Activated CD4-positive, CD25-positive, alpha-beta regulatory T cell treated with anti-CD3 and anti-CD28 coated beads, Interleukin-2, amount 50 U/mL, for 24 hours (primary cell): ENCODE data around the gene WNT3A.
A peak's percentile ranks its signal among the peaks of the same experiment; 100 is the strongest.

Experiments used
- ATAC-seq, 2 donors: fragments of 150-1000 bp; cut with Tn5 transposase; one replicate each; pipeline ENCODE4 v1.10.0; 2021; ENCODE audit warnings: mild to moderate bottlenecking in 1 of 2, moderate library complexity in 1 of 2

The WNT3A gene

DNA sequence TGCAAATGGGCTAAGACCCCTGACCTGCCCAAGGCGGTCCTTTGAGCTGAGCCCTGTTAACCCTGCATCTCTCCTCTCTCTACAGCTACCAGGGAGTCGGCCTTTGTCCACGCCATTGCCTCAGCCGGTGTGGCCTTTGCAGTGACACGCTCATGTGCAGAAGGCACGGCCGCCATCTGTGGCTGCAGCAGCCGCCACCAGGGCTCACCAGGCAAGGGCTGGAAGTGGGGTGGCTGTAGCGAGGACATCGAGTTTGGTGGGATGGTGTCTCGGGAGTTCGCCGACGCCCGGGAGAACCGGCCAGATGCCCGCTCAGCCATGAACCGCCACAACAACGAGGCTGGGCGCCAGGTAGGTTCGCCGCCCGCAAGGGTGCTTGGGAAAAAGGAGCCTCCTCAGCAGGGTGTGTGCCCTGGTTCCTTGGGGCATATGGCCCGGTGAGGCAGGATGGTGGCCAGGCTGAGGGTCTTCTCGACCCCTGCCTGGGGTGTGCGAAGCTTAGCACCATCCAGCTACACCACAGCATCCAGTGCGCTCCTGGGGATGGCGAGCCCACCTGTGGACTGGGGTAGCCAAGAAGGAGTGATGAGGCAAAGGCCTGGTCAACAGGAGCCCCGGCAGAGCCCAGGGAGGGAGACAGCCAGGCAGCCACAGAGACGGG lies 43.9 kb downstream of the WNT3A start:
- ATAC-seq, result no peak

DNA sequence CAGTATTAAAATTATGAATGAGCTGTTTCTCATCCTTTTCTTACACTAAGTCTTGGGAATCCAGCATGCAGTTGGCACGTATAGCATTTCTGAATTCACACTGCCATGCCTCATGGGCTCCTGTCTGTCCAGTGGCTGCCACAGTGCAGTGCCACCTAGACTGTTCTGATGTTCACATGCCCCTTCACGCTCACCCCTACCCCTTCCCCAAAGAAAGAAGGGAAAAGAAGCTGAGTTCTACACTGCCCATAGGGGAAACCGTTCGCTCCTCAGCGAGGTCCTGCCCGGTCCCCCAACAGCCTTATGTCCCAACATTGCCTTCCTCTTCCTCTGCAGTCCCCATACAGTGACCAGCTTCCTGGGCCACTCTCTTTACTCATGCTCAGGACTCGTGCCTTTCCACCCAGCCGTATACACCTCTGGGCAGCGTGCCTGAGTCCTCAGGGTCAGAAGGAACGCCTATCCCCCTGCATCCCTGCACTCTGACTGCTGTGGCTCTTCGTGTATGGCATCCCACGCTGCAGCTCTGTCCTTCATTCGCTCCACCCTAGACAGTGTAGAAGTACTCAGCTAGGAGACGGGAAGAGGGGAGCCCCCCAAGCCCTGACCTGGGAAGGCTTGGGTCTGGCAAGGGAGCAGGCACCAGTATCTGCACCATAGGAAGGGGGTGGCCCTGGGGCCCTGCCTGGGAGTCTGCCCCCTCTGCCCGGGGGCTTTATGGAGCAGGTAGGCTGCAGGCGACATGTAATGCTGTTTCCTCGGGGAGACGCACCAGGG lies 51.6 kb downstream of the WNT3A start:
- ATAC-seq, result no peak

DNA sequence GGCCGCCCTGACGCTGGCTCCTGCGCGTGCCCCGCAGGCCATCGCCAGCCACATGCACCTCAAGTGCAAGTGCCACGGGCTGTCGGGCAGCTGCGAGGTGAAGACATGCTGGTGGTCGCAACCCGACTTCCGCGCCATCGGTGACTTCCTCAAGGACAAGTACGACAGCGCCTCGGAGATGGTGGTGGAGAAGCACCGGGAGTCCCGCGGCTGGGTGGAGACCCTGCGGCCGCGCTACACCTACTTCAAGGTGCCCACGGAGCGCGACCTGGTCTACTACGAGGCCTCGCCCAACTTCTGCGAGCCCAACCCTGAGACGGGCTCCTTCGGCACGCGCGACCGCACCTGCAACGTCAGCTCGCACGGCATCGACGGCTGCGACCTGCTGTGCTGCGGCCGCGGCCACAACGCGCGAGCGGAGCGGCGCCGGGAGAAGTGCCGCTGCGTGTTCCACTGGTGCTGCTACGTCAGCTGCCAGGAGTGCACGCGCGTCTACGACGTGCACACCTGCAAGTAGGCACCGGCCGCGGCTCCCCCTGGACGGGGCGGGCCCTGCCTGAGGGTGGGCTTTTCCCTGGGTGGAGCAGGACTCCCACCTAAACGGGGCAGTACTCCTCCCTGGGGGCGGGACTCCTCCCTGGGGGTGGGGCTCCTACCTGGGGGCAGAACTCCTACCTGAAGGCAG lies 52.3 kb downstream of the WNT3A start:
- ATAC-seq, result peak; percentile 58 to 63

GRCh38 chr1:228059634-228060457 lies 53.0 kb downstream of the WNT3A start:
- peak; percentile 50 to 54 for ATAC-seq

DNA sequence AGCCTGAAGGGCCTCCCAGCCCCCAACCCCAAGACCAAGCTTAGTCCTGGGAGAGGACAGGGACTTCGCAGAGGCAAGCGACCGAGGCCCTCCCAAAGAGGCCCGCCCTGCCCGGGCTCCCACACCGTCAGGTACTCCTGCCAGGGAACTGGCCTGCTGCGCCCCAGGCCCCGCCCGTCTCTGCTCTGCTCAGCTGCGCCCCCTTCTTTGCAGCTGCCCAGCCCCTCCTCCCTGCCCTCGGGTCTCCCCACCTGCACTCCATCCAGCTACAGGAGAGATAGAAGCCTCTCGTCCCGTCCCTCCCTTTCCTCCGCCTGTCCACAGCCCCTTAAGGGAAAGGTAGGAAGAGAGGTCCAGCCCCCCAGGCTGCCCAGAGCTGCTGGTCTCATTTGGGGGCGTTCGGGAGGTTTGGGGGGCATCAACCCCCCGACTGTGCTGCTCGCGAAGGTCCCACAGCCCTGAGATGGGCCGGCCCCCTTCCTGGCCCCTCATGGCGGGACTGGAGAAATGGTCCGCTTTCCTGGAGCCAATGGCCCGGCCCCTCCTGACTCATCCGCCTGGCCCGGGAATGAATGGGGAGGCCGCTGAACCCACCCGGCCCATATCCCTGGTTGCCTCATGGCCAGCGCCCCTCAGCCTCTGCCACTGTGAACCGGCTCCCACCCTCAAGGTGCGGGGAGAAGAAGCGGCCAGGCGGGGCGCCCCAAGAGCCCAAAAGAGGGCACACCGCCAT lies 53.8 kb downstream of the WNT3A start:
- ATAC-seq, result no peak

- ATAC-seq, result no peak
Measured at GRCh38 chr1:228061411-228062084, 54.8 kb downstream of the WNT3A start.

GRCh38 chr1:228062085-228062791 lies 55.4 kb downstream of the WNT3A start:
- no peak for ATAC-seq

DNA sequence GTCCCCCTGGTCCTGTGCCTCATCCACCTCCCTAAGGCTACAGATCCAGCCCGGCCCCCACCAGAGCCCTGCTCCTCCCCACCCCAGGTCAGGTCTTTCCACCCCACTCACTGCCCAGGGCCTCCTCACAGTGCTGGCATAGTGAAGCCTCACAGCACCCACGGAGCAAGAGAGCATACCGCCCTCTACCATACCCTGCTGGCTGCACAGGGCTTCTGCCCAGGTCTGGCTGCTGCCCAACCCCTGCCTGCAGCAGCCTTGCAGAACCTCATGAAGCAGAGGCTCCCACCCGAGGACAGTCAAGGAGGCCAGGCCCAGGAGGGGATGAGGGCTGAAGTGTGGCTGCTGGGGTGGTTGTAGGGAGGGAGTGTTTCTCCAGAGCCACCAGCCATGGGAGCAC lies 56.0 kb downstream of the WNT3A start:
- ATAC-seq, result no peak

DNA sequence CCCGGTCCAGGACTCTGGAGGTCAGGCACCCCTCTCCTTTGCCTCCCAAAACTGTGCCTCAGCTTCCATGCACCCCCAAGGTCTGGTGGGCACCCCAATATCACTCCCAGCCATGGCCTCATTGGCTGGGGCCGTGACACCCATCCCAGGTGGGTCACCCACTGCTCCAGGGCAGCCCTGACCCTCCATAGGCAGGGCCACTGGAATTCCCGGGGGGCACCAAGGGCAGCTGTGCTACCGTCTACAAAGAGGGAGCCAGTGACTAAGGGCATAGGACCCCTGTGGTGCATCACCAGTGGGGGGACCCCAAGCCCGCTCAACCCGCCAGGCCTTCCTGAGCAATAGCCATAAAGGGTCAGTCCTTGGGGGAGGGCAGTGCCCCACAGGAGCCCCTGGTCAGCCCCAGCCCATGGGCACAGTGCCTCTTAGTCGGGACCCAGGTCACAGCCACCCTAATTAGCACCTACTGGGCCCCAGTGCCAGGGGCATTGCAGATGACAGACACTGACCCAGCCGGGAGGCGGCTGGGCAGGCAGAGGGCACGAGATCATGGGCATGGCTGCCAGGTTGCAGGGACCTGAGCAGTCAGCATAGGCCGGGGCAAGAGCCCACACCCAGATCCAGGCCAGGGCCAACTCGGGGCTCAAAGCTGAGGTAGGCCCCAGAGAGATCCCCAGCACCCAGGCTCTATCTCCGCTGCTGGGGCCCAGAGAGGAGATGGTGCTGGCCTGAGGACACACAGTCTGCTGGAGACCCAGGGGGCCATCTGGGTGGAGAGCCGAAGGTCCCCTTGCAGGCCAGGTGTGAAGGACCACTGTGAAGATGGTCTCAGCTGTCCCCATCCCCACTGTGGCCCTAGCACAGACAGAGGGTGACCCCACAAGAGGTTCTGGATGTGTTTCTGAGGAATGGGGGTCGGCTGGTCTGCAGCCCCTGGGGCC lies 56.7 kb downstream of the WNT3A start:
- ATAC-seq, result no peak

DNA sequence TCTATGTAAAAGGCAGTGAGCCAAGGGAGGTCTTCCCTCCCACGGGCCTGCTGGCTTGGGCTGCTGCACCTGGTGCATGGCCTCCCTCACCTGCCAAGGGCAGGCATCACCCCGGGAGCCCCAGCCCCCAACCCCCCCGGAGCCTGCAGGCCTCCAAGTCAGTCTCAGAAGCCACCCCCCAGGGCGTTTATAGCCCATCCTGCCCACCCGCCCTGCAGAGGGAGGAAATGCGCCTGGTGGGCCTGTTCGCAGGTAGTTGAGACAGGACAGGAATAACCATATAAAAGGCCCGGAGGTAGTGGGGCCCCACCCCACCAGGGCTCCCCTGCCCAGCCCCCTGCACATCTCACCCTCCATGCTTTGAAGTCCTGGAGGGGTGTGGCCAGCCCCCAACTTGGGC lies 57.5 kb downstream of the WNT3A start:
- ATAC-seq, result no peak

DNA sequence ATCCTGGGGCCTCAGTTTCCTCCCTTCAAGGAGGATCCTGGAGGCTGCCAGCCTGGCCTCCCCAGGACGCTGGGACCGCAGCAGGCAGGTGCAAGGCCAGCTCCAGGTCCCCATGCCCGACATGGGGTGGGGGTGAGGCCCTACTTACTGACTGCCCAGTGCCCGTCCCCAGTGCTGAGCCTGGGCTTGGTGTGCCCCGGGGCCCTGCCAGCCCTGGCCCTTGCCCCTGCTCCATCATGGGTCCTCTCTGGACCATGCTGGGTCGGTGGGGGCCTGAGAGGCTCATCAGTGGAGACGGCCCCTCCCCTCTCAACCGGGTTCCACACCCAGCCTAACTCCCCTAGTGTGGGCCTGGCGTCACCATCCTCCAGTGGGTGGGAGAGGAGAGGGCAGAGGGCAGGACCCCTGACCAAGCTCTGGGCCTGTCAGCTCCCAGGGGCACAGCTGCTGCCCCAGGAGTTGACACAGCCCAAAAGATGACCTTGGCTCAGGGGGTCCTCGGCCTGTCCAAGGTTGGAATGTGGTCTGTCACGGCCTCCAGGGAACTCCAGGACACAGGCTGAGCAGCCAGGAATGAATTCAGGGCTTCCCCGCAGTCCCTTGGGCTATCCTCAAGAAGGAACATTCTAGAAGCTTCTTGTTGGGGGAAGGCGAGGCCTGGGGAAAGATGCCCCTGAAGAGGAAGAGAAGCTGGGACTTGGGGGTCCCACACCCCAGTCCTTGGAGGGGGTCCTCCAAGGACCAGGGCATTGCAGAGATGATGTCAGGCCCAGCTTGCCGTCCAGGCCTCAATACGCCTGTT lies 58.1 kb downstream of the WNT3A start:
- ATAC-seq, result no peak

- no peak for ATAC-seq
Measured at GRCh38 chr1:228065543-228066347, 58.9 kb downstream of the WNT3A start.

DNA sequence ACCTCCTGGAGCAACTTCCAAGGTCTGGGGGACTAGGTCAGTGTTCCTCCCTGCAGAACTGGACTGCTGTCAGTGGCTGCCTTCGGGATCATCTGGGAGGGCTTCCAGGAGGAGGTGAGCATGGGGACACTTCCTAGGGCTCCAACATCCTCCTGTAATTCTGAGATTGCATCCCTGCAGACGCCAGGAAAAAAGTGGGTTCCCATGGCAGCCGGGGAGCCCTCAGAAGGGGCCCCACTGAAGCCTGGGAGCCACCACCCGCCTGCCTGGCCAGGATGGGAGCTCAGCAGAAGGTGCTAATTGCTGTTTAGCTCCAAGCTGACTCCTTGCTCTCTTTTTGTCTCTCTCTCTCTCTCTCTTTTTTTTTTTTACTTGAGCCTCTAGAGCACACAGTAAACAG lies 59.6 kb downstream of the WNT3A start:
- ATAC-seq, result no peak

GRCh38 chr1:228066891-228067654 lies 60.3 kb downstream of the WNT3A start:
- no peak for ATAC-seq

- ATAC-seq, result no peak
Measured at GRCh38 chr1:228068359-228068758, 61.6 kb downstream of the WNT3A start.

GRCh38 chr1:228070173-228070572 lies 63.4 kb downstream of the WNT3A start:
- no peak for ATAC-seq

DNA sequence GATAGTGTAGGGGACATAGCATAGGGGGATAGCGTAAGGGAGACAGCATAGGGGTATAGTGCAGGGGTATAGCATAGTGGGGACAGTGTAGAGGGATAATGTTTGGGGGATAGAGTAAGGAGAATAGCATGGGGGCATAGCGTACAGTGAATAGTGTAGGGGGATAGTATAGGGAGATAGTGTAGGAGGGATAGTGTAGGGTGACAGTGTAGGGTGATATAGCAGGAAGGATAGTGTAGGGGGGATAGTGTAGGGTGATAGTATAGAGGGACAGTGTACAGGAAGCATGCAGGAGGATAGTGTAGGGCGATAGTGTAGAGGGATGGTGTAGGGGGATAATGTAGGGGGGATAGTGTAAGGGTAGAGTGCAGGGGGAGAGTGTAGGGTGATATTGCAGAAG lies 64.1 kb downstream of the WNT3A start:
- ATAC-seq, result no peak
